Ovary (tissue), 9 donors: ENCODE measurements around the gene ACTBL2. TPM values are rescaled to one million over a fixed set of nuclear protein-coding genes. Genes with fewer than 3 reads are reported as not detected.

ENCODE experiments used
- DNase-seq, 5 donors: peaks; one replicate each; pipeline ENCODE4 v3.0.0-alpha.2; 2019 to 2020
- H3K27ac ChIP-seq, 2 donors: fragments of 200-600 bp; one replicate each; pipeline versions ENCODE4 v1.5.1 to v1.8.0; 2019 to 2022
- H3K27me3 ChIP-seq: fragments of 200-600 bp; one replicate; pipeline ENCODE4 v1.8.0; 2022
- H3K36me3 ChIP-seq: fragments of 200-600 bp; sonication (generic); one replicate; pipeline ENCODE4 v1.5.1; 2019
- H3K4me1 ChIP-seq: one replicate; pipeline ENCODE4 v1.8.1; 2013; ENCODE audit warnings: mild to moderate bottlenecking, moderate library complexity; ENCODE audit not compliant: insufficient read depth
- H3K4me3 ChIP-seq: fragments of 200-600 bp; sonication (generic); one replicate; pipeline ENCODE4 v1.5.1; 2017
- H3K9me3 ChIP-seq, 2 donors: fragments of 200-600 bp in 1 of 2; sonication (generic) in 1 of 2; one replicate each; pipeline versions ENCODE4 v1.5.1 to v1.8.1; 2013 to 2019; ENCODE audit warnings: mild to moderate bottlenecking in 1 of 2, moderate library complexity in 1 of 2
- EP300 ChIP-seq: sonication (generic); formaldehyde crosslinking; IDR thresholded peaks from one replicate; pipeline ENCODE4 v1.6.1; 2017; ENCODE audit warnings: antibody characterized with exemption
- POLR2A ChIP-seq: fragments of 450-650 bp; IDR thresholded peaks from one replicate; pipeline ENCODE4 v1.6.1; 2017; ENCODE audit warnings: antibody characterized with exemption, mild to moderate bottlenecking, moderate library complexity
- WGBS, 3 donors: extraction: QIAGEN DNeasy Blood & Tissue Kit in 1 of 3; methylation state at CpG; one replicate each; pipeline versions ENCODE4 v1.1.5 to v1.1.7; 2013 to 2017; 5-methylcytosine and 5-hydroxymethylcytosine counted together
- intact Hi-C, 4 donors: fragments of 100-400 bp; cut with DNase I; formaldehyde crosslinking; loops; one replicate each; pipeline versions ENCODE4 v1.11.0 to v1.15.1; 2022 to 2023
- polyA plus RNA-seq, 2 donors: library from polyadenylated mRNA; stranded (reverse); fragments of 200-250 nt in 1 of 2; fragments of 350-450 nt in 1 of 2; fragmentation: Illumina TruSeq in 1 of 2; extraction: RNeasy Lipid Tissue Mini Kit (QIAGEN cat#74804) in 1 of 2; gene quantifications; one replicate each; pipeline ENCODE4 v1.2.3, GENCODE V29; 2013 to 2014
- total RNA-seq, 7 donors: library from RNA; depleted of rRNA in 2 of 7; stranded (reverse); fragments of >200 nt in 2 of 7; fragmentation: NEBNext Ultra II Directional in 3 of 7; extraction: Animal tissue kit (Norgen Biotek cat#: 25700) in 3 of 7; gene quantifications; one replicate each; pipeline versions ENCODE4 v1.1.0 to v1.2.4, GENCODE V29; 2016 to 2023
- TF ChIP-seq, protein P1 (sequence below), 3 donors: fragments of 450-650 bp in 2 of 3; fragments of 200-600 bp in 1 of 3; IDR thresholded peaks; one replicate each; pipeline versions ENCODE4 v1.5.1 to v1.8.0; 2016 to 2022; ENCODE audit warnings: antibody characterized with exemption in 3 of 3, mild to moderate bottlenecking in 1 of 3
- donor health status: DM: no; HTN: no; CAD: no; lungs with moderate emphysema.
- donor health status: DM: no; HTN: no; CAD: no.
- donor health status: Bipolar disorder and iron deficiency.
- donor health status: DM: yes; HTN: yes; CAD: no.
- donor health status: DM: no; HTN: no; CAD: no.
- donor health status: DM: yes; HTN: yes; CAD: no.

ACTBL2 gene
- total and polyA plus RNA-seq, 9 donors: 0.23 TPM; not detected in 8

- no peaks in the 10 kb centered on the region for H3K36me3 ChIP-seq
- 90 to 96% (median 94%) methylated on average over 2 of the region's 2 CpGs for WGBS, 3 donors
- no peak for DNase-seq
- TF ChIP-seq, protein P1, sequence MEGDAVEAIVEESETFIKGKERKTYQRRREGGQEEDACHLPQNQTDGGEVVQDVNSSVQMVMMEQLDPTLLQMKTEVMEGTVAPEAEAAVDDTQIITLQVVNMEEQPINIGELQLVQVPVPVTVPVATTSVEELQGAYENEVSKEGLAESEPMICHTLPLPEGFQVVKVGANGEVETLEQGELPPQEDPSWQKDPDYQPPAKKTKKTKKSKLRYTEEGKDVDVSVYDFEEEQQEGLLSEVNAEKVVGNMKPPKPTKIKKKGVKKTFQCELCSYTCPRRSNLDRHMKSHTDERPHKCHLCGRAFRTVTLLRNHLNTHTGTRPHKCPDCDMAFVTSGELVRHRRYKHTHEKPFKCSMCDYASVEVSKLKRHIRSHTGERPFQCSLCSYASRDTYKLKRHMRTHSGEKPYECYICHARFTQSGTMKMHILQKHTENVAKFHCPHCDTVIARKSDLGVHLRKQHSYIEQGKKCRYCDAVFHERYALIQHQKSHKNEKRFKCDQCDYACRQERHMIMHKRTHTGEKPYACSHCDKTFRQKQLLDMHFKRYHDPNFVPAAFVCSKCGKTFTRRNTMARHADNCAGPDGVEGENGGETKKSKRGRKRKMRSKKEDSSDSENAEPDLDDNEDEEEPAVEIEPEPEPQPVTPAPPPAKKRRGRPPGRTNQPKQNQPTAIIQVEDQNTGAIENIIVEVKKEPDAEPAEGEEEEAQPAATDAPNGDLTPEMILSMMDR (IDR thresholded peaks at IDR 0.05): no peak
- TF ChIP-seq POLR2A: no peak
- no peak for TF ChIP-seq EP300
- H3K4me3 ChIP-seq: no peak overlapping the region
- intact Hi-C loops: no loop called here
- H3K27me3 ChIP-seq: no peaks in the 10 kb centered on the region
- no peaks in the 10 kb centered on the region for H3K9me3 ChIP-seq
- no peak overlapping the region for H3K27ac ChIP-seq
- peaks cover 18% of the 10 kb centered on the region for H3K4me1 ChIP-seq
Observed at GRCh38 chr5:57446966-57447365, 35.6 kb downstream of the ACTBL2 start.

- H3K4me3 ChIP-seq: no peak overlapping the region
- TF ChIP-seq, protein P1 (IDR thresholded peaks at IDR 0.05): no peak
- TF ChIP-seq POLR2A (no peak), EP300 (no peak)
- no peaks in the 10 kb centered on the region for H3K36me3 ChIP-seq
- no peaks in the 10 kb centered on the region for H3K27me3 ChIP-seq
- H3K27ac ChIP-seq: no peak overlapping the region
- H3K4me1 ChIP-seq: peaks cover 15% of the 10 kb centered on the region
- intact Hi-C loops: no loop called here
- H3K9me3 ChIP-seq: no peaks in the 10 kb centered on the region
- DNase-seq: no peak
- WGBS, 3 donors: 85 to 93% (median 93%) methylated on average over 4 of the region's 4 CpGs
Observed at GRCh38 chr5:57445705-57446037, 36.9 kb downstream of the ACTBL2 start.

DNA sequence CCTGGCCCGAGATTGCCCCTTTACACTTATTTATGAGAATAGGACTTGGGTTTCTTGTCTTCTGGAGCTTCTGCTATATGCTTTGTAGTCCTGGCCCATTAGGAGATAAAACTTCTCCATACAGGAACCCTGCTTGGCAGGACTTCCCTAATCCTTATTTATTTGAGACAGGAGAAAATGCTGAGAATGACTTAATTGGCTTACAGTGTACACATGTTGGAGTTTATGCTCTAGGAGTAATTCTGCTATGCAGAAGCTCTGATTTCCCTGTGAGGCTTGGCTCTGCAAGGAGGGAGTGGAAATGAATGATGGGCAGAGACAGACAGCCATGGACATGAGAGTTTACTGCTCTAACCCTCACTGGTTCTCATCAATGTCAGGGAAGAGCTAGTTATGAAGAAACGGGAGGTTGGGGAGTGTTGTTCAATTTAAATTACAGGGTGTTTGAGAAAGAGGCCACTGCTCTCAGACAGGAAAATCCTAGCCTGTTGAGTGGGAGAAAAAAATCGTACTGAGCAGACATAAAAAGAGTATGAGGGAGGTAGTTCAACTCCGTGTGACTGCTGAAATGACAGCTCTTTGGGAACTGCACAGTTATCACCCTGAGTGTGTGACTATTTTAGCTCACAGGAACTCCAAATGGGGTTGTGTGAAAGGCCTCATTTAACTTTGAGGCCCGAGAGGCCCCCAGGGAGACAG is 37.5 kb downstream of the ACTBL2 start:
- WGBS, 3 donors: 57 to 83% (median 78%) methylated on average over 5 of the region's 5 CpGs
- Histone ChIP-seq H3K9me3 (no peaks in the 10 kb centered on the region), H3K27me3 (no peaks in the 10 kb centered on the region), H3K4me1 (peaks cover 10% of the 10 kb centered on the region), H3K4me3 (no peak overlapping the region), H3K36me3 (no peaks in the 10 kb centered on the region), H3K27ac (no peak overlapping the region)
- no peak for DNase-seq
- intact Hi-C loops: no loop called here
- TF ChIP-seq, protein P1 (IDR thresholded peaks at IDR 0.05): no peak
- TF ChIP-seq POLR2A (no peak), EP300 (no peak)

- Histone ChIP-seq H3K27me3 (no peaks in the 10 kb centered on the region), H3K36me3 (no peaks in the 10 kb centered on the region), H3K9me3 (no peaks in the 10 kb centered on the region), H3K4me1 (peaks cover 8% of the 10 kb centered on the region), H3K27ac (no peak overlapping the region), H3K4me3 (no peak overlapping the region)
- TF ChIP-seq, protein P1 (IDR thresholded peaks at IDR 0.05): no peak
- no peak for TF ChIP-seq EP300
- TF ChIP-seq POLR2A: no peak
- 43 to 47% (median 44%) methylated on average over 4 of the region's 4 CpGs for WGBS, 3 donors
- no peak for DNase-seq
- intact Hi-C loops: no loop called here
Observed at GRCh38 chr5:57442080-57442839, 40.4 kb downstream of the ACTBL2 start.
